ENCODE data around the gene DYDC2.

Gene DYDC2

GRCh38 chr10:80373502-80373901, 16.9 kb downstream of the DYDC2 start:
- no peak for DNase-seq

- DNase-seq, result no peak
These were observed 23.1 kb downstream of the DYDC2 start for GRCh38 chr10:80379701-80380100.

GRCh38 chr10:80380185-80380584, 23.6 kb downstream of the DYDC2 start:
- DNase-seq, result no peak

- no peak for DNase-seq
These were observed 26.4 kb downstream of the DYDC2 start for GRCh38 chr10:80382989-80383388.

DNA sequence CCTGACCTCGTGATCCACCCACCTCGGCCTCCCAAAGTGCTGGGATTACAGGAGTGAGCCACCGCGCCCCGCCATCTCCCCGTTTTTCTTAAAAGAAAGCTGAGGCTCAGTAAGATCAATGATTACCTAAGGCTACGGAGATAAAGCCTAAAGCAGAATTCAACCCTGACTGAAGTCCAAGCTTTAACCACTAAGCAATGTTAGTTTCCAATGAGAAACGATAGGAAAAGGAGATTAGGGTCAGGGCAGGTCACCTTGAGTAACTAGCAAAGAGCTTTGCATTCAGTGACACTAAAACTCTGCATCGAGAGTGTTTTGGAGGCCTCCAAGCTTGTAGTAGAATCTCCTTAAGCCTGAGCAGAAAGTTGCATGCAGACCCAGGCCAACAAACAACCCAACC, 34.2 kb downstream of the DYDC2 start:
- no peak for DNase-seq

GRCh38 chr10:80392250-80392649, 35.7 kb downstream of the DYDC2 start:
- no peak for DNase-seq

GRCh38 chr10:80394358-80394916, 37.9 kb downstream of the DYDC2 start:
- no peak for DNase-seq

- no peak for DNase-seq
These were observed 40.4 kb downstream of the DYDC2 start for GRCh38 chr10:80397014-80397413.

DNA sequence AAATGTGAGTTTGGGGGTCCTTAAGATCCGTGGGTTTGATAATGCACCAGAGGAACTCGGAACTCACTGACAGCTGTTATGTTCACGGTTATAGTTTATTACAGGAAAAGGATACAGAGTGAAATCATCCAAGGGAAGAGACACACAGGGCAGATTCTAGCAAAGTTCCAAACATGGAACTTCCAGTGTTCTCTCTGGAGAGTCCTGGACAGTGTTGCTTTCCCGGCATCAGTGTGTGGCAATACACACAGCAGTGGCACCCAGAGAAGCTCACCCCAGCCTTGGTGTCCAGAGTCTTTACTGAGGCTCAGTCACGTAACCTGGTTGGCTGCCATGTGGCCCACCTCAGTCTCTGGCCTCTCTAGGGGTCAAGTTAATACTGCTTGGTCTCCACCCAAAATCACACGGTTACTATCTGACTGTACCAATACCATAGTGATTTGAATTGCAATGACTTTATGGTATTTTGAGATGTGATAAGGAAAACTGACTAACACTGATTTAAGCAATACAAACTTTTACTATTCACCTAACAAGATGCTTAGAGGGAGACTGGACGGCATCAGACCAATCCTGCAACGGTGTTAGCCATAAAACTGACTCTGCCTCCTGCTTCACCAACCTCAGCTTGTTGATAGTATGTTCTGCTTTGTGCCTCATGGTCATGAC, 43.7 kb downstream of the DYDC2 start:
- no peak for DNase-seq

DNA sequence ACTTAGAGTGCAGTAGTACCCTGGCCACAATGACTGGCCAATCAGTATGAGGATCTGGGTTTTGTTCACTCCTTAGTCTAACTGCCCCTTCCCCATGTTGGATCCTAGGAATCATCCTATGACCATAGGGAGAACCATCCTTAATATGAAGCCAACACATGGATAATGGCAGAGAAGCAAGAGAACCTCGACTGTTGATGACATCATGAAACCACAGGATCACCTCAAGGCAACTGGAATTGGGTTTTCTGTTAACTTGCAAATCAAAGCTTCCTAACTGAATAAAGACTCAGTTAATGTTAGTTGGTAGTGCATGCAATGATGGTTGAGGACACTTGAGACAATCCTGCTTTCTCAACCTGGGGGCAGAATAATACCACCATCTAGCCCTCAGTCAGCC, 48.5 kb downstream of the DYDC2 start:
- no peak for DNase-seq

GRCh38 chr10:80405626-80406025, 49.0 kb downstream of the DYDC2 start:
- DNase-seq, result peak; percentile 36

- DNase-seq, result no peak
These were observed 49.6 kb downstream of the DYDC2 start for GRCh38 chr10:80406204-80406603.

- DNase-seq, result no peak
These were observed 51.2 kb downstream of the DYDC2 start for GRCh38 chr10:80407812-80408241.

GRCh38 chr10:80408242-80409101, 51.9 kb downstream of the DYDC2 start, which contains the start of gene PRXL2A:
Gene PRXL2A (plus strand): TSS chr10:80408551. CDS start chr10:80420468, 11,917 bp downstream.
- peak; percentile 9 for DNase-seq

GRCh38 chr10:80409121-80409520, 52.5 kb downstream of the DYDC2 start:
- DNase-seq, result no peak

GRCh38 chr10:80410122-80410521, 53.5 kb downstream of the DYDC2 start:
- no peak for DNase-seq

GRCh38 chr10:80410578-80411145, 54.1 kb downstream of the DYDC2 start:
- DNase-seq, result no peak

DNA sequence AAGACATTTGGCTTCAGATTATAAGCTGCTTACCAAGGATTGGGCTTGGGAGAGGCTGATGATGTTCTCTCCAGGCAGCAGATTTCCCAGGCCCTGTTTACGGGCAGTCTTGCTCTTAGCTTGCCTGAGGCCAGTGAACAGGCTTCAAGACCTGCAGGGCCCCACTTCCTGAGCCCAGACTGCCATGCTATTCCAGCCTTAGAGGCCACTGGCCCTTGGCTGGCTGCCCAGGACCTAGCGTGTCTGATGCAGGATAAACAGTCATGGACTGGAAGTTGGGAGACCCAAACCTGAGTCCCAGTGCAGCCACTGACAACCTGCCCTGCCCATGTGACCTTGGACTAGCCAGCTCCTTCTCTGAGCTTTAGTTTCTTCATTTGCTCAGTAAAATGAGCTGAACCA, 54.7 kb downstream of the DYDC2 start:
- no peak for DNase-seq

- no peak for DNase-seq
These were observed 55.2 kb downstream of the DYDC2 start for GRCh38 chr10:80411681-80412220.

DNA sequence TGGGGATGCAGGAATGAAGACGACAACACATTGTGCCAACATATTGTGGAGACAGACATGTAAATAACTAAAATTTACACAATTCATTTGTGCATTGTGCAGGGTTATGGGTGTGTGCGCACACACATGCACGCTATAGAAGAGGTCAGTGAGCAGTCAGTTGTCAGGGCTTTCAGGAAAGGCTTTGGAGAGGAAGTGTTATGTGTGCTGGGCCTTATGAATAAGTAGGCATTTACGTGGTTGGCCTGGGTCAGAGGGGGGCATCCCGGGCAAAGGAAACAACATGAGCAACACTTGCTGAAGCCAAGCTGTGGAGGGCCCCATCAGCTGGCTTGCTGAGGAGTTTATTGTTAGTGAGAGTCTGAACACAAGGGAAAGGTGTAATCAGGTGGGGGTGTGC, 55.9 kb downstream of the DYDC2 start:
- DNase-seq, result no peak

DNA sequence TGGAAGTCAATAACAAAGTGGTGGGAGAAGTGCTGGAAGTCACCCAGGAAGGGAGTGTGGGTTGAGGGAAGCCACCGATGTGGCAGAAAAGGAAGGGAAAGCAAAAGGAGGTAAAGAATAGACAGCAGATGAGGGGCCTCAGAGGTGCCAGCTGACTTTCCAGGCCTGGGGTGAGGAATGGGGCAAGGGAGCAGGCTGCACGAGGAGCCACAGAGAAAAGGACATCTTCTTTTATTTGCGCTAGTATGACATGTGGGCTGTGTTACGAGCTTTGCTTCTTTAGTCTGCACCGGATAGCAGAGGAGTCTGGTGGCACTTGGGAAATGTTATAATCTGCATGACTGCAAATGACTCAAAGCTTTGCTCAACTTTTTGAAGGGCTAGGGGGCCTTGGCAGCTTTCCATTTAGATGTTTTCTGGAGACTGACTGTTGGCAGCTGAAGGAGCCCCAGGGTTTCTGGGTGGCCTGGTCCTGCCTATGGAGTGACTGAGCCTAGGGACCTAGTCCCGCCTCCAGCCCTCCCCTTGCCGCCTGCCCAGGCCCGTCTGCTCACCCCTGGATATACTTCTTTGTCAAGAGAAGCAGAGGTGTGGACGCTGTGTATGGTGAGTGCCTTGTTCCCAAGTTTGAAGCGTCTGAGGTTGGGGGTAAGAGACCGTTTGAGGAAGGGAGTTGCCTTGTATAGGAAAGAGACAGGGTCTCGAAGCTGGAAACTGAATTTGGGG, 56.9 kb downstream of the DYDC2 start:
- no peak for DNase-seq

DNA sequence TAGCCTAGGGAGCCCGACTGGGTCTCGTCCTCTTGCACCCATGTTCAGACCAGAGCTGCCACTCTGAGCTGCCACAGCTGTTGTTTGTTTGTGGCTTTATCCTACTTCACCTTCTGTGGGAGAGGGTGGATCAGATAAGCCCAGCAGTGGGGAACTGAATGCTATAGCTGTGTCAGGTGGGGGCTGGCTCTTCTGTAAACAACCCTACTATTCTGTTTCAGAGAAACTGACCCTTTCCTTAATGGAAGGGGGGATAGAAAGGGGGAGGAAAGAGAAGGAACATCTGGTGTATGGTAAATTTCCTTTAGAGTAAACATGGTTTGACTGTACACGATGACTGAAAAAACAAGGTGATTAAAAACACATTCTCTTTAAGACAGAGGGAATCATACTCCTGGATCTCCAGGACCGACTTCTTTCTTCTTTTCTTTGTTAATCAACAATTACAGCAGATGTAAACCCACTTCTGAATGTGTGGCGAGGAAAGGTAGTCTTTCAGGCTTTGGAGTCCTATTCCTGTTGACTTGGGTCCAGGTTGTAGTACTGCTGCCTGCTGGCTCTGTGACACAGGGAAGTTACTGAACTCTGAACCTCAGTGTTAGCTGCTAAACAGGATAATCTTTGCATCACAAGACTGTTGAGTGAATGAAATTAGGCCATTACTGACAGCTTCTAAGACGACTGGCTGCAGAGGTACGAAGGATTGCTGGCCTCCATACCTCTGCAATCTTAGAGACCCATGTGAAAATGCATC, 57.7 kb downstream of the DYDC2 start:
- peak; percentile 14 for DNase-seq

Measured in NCI-H2107 (cell line).